C4-2B (cell line): Measurements from ENCODE around the gene AGPAT4.

Source experiments
- CTCF ChIP-seq: fragments of 450-650 bp; conservative IDR thresholded peaks from 2 replicates; pipeline ENCODE4 v1.5.1; 2017; ENCODE audit warnings: mild to moderate bottlenecking
- ZFX ChIP-seq: fragments of 450-650 bp; IDR thresholded peaks from 2 replicates; pipeline ENCODE4 v1.6.1; 2017

DNA sequence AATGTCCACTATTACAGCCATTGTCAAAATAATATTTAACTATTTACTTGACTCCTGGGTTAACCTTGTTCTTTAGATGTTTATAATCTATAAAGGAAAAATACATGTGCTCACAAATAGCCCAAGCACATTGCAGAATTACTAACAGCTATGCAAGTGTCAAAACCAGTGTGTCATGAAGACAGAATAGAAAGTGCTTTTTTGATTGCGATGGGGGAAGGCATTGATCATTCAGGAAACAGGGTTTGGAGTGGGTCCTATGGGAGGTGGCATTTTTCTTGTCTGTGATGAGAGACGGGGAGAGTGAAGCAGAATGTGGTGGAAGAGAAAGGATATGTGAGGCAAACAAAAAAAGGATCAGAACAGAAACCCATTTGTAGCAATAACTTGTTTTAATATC is 1.0 kb upstream of the AGPAT4 start:
- TF ChIP-seq CTCF (no peak), ZFX (no peak)
